Chondrocyte (in vitro differentiated cells): ENCODE results near the gene CCR5AS.

Experiments used
- DNase-seq: peaks from one replicate; pipeline ENCODE4 v3.0.0; 2021; ENCODE audit warnings: mixed read lengths, low spot score
- H3K27ac Mint-ChIP-seq: one replicate; pipeline ENCODE4 v1.8.0; 2021; ENCODE audit warnings: mild to moderate bottlenecking, moderate library complexity, mixed read lengths; ENCODE audit not compliant: unreplicated experiment
- H3K27me3 Mint-ChIP-seq: 2 replicates; pipeline ENCODE4 v1.8.0; 2021; ENCODE audit warnings: low read depth, mixed read lengths
- H3K36me3 Mint-ChIP-seq: 2 replicates; pipeline ENCODE4 v1.8.0; 2021; ENCODE audit warnings: low read depth, mixed read lengths
- H3K4me1 Mint-ChIP-seq: 2 replicates; pipeline ENCODE4 v1.8.0; 2021; ENCODE audit warnings: low read depth, mild to moderate bottlenecking, mixed read lengths
- H3K4me3 Mint-ChIP-seq: one replicate; pipeline ENCODE4 v1.8.0; 2021; ENCODE audit warnings: mild to moderate bottlenecking, moderate library complexity, mixed read lengths; ENCODE audit not compliant: unreplicated experiment
- H3K9me3 Mint-ChIP-seq: 2 replicates; pipeline ENCODE4 v1.8.0; 2021; ENCODE audit warnings: low read depth, mixed read lengths
- TF ChIP-seq, protein P1 (sequence below): fragments of 200-600 bp; sonication (generic); IDR thresholded peaks from 2 replicates; pipeline ENCODE4 v1.5.0; 2021; ENCODE audit warnings: antibody characterized with exemption, mild to moderate bottlenecking, moderate library complexity

CCR5AS gene

DNA sequence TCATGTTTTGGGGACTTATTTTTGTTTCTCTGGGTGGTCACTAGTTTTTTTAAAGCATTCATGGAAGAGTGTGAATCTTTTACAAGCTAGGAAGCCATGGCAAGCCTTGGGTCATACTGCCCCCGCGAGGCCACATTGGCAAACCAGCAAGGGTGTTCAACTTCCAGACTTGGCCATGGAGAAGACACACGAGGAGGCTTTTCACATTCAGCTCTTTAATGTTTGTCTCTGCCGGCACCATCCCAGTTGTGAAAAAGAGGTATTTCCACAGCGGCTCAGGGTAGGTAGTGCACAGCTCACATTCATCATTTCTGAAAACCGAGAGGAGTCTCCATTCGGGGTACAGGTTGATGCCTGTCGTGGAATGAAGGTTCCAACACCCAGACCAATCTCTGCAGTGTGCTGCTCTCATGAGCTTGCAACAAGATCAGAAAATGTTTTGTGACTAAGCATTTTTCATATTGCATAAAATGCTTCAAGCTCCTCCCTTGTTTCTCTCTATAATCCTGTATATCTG lies 28.4 kb downstream of the CCR5AS start:
- H3K27ac Mint-ChIP-seq: no peak overlapping the region
- no peaks in the 10 kb centered on the region for H3K9me3 Mint-ChIP-seq
- no peak overlapping the region for H3K4me3 Mint-ChIP-seq
- H3K4me1 Mint-ChIP-seq: peaks cover 8% of the 10 kb centered on the region
- no peak for DNase-seq
- TF ChIP-seq, protein P1, sequence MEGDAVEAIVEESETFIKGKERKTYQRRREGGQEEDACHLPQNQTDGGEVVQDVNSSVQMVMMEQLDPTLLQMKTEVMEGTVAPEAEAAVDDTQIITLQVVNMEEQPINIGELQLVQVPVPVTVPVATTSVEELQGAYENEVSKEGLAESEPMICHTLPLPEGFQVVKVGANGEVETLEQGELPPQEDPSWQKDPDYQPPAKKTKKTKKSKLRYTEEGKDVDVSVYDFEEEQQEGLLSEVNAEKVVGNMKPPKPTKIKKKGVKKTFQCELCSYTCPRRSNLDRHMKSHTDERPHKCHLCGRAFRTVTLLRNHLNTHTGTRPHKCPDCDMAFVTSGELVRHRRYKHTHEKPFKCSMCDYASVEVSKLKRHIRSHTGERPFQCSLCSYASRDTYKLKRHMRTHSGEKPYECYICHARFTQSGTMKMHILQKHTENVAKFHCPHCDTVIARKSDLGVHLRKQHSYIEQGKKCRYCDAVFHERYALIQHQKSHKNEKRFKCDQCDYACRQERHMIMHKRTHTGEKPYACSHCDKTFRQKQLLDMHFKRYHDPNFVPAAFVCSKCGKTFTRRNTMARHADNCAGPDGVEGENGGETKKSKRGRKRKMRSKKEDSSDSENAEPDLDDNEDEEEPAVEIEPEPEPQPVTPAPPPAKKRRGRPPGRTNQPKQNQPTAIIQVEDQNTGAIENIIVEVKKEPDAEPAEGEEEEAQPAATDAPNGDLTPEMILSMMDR: peak; percentile 79
- H3K36me3 Mint-ChIP-seq: no peaks in the 10 kb centered on the region
- H3K27me3 Mint-ChIP-seq: peaks cover 40% of the 10 kb centered on the region

DNA sequence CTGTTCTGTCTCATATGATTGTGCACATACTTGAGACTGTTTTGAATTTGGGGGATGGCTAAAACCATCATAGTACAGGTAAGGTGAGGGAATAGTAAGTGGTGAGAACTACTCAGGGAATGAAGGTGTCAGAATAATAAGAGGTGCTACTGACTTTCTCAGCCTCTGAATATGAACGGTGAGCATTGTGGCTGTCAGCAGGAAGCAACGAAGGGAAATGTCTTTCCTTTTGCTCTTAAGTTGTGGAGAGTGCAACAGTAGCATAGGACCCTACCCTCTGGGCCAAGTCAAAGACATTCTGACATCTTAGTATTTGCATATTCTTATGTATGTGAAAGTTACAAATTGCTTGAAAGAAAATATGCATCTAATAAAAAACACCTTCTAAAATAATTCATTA lies 31.1 kb downstream of the CCR5AS start:
- Mint-ChIP-seq H3K27me3 (peaks cover 47% of the 10 kb centered on the region), H3K4me1 (peaks cover 2% of the 10 kb centered on the region), H3K27ac (no peak overlapping the region), H3K9me3 (no peaks in the 10 kb centered on the region), H3K36me3 (no peaks in the 10 kb centered on the region), H3K4me3 (no peak overlapping the region)
- TF ChIP-seq, protein P1: no peak
- DNase-seq: no peak

DNA sequence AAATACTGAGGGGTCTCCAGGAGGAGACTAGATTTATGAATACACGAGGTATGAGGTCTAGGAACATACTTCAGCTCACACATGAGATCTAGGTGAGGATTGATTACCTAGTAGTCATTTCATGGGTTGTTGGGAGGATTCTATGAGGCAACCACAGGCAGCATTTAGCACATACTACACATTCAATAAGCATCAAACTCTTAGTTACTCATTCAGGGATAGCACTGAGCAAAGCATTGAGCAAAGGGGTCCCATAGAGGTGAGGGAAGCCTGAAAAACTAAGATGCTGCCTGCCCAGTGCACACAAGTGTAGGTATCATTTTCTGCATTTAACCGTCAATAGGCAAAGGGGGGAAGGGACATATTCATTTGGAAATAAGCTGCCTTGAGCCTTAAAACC lies 31.6 kb downstream of the CCR5AS start:
- H3K4me3 Mint-ChIP-seq: no peak overlapping the region
- DNase-seq: no peak
- no peaks in the 10 kb centered on the region for H3K9me3 Mint-ChIP-seq
- H3K36me3 Mint-ChIP-seq: no peaks in the 10 kb centered on the region
- peaks cover 49% of the 10 kb centered on the region for H3K27me3 Mint-ChIP-seq
- TF ChIP-seq, protein P1: no peak
- no peak overlapping the region for H3K27ac Mint-ChIP-seq
- no peaks in the 10 kb centered on the region for H3K4me1 Mint-ChIP-seq

DNA sequence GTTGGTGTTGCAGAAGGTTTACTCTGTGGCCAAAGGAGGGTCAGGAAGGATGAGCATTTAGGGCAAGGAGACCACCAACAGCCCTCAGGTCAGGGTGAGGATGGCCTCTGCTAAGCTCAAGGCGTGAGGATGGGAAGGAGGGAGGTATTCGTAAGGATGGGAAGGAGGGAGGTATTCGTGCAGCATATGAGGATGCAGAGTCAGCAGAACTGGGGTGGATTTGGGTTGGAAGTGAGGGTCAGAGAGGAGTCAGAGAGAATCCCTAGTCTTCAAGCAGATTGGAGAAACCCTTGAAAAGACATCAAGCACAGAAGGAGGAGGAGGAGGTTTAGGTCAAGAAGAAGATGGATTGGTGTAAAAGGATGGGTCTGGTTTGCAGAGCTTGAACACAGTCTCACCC lies 32.1 kb downstream of the CCR5AS start:
- Mint-ChIP-seq H3K27me3 (peaks cover 52% of the 10 kb centered on the region), H3K9me3 (no peaks in the 10 kb centered on the region), H3K27ac (no peak overlapping the region)

DNA sequence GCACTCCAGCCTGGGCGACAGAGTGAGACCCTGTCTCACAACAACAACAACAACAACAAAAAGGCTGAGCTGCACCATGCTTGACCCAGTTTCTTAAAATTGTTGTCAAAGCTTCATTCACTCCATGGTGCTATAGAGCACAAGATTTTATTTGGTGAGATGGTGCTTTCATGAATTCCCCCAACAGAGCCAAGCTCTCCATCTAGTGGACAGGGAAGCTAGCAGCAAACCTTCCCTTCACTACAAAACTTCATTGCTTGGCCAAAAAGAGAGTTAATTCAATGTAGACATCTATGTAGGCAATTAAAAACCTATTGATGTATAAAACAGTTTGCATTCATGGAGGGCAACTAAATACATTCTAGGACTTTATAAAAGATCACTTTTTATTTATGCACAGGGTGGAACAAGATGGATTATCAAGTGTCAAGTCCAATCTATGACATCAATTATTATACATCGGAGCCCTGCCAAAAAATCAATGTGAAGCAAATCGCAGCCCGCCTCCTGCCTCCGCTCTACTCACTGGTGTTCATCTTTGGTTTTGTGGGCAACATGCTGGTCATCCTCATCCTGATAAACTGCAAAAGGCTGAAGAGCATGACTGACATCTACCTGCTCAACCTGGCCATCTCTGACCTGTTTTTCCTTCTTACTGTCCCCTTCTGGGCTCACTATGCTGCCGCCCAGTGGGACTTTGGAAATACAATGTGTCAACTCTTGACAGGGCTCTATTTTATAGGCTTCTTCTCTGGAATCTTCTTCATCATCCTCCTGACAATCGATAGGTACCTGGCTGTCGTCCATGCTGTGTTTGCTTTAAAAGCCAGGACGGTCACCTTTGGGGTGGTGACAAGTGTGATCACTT lies 34.1 kb downstream of the CCR5AS start:
- Mint-ChIP-seq H3K27me3 (peaks cover 68% of the 10 kb centered on the region), H3K36me3 (no peaks in the 10 kb centered on the region), H3K4me3 (no peak overlapping the region), H3K27ac (no peak overlapping the region), H3K4me1 (no peaks in the 10 kb centered on the region), H3K9me3 (no peaks in the 10 kb centered on the region)
- TF ChIP-seq, protein P1: peak; percentile 68
- no peak for DNase-seq

More for the DNA sequence above, 32.1 kb downstream of the CCR5AS start:
- no peak for DNase-seq
- Mint-ChIP-seq H3K36me3 (no peaks in the 10 kb centered on the region), H3K4me1 (no peaks in the 10 kb centered on the region), H3K4me3 (no peak overlapping the region)
- TF ChIP-seq, protein P1: no peak
